Caki2 (cell line): ENCODE data around the gene EBP. TPM values are rescaled to one million over a fixed set of nuclear protein-coding genes. Genes with fewer than 3 reads are reported as not detected.
A peak's percentile ranks its signal among the peaks of the same experiment; 100 is the strongest.
"Not testable (repeated sequence)": the region's sequence is repeated elsewhere in the genome, so short reads cannot be mapped to it uniquely, and the experiment has no call there.

Experiments used
- DNase-seq: peaks from one replicate; pipeline ENCODE4 v3.0.0-alpha.2; 2015; ENCODE audit warnings: low read depth
- in situ Hi-C: cut with HindIII; loops from 2 replicates; pipeline ENCODE4 v1.10.0; 2016; ENCODE audit warnings: low sequenced_read_pairs, low pct_unique_long_range_greater_than_20kb, mixed read lengths
- total RNA-seq: library from RNA; depleted of rRNA; stranded (reverse); fragments of >200 nt; shearing (Covaris generic); gene quantifications from 2 replicates; pipeline ENCODE4 v1.2.3, GENCODE V29; 2014; ENCODE audit warnings: low replicate concordance

EBP gene
- total RNA-seq, 1 experiment from 2014 or later = 118 TPM

DNA sequence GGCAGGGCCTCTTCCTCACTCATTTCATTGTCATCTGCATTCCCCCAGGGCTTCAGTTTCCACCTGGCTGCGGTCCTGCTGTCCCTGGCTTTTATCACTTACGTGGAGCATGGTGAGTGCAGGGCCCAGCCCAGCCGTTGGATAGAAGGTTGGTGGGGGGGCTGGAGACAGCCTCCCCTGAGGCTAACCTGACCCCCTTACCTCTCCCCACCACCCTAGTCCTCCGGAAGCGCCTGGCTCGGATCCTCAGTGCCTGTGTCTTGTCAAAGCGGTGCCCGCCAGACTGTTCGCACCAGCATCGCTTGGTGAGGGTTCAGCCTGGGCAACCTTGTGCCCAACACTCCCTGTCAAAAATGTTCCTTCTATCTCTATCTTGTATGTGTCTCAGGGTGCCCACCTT is 5.8 kb upstream of the EBP start:
- in situ Hi-C loops = no loop called here
- DNase-seq = no peak

DNA sequence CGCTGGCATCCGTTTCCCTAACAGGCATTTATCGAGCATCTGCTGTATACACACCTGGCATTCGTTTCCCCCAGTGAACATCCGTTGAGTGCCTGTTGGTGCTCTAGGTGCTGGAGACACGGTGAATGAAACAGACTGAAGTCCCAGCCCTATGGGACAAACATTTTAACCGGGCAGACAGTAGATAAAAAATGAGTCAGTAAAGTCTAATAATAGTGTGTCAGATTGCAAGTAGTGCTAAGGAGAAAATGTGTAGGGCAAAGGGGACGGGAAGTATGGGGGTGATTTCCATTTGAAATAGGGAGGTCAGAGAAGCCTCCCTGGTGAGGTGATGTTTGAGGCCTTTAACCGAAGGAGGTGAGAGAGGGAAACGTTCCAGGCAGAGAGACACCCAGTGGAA is 5.3 kb upstream of the EBP start:
- in situ Hi-C loops = no loop called here

DNA sequence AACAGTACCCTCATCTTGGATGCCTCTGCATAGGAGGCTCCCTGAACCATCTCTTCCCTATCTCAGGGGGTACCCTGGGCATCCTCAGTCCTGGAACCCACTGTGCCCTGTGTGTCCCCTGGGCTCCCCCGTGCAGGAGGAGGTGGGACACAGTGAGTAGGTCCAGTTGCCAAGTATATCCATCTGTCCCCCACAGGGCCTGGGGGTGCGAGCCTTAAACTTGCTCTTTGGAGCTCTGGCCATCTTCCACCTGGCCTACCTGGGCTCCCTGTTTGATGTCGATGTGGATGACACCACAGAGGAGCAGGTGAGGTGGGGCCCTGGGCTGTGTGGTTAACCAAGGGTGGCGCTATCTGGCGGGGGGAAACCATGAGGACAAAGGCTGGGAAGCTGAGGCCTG is 4.6 kb upstream of the EBP start:
- DNase-seq = no peak
- in situ Hi-C loops = no loop called here

More for the DNA sequence above, 5.3 kb upstream of the EBP start:
- no peak for DNase-seq

- in situ Hi-C loops, DNase-seq: not testable (repeated sequence)
Observed at GRCh38 chrX:48519481-48519880, 2.1 kb upstream of the EBP start.

DNA sequence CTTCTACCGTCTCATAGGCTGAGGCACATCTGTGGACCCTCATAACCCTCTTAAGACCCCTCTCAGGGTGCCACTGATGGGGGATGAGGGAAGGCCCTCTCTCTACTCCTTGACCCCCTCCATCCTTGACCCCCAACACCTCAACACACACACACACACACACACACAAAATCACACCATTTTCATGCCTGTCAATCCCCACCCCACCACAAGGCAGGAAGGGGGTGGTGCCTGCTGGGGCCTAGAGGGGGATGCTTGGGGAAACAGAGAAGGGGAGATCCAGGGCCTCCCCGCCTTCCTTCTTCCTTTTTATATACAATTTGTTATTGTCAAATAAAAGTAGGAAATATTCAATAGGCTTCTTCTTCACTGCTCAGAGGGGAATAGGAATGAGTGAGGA is 1.2 kb upstream of the EBP start:
- no peak for DNase-seq
- in situ Hi-C loops = no loop called here

GRCh38 chrX:48520976-48521352 is 644 bp upstream of the EBP start:
- no peak for DNase-seq
- in situ Hi-C loops = no loop called here

DNA sequence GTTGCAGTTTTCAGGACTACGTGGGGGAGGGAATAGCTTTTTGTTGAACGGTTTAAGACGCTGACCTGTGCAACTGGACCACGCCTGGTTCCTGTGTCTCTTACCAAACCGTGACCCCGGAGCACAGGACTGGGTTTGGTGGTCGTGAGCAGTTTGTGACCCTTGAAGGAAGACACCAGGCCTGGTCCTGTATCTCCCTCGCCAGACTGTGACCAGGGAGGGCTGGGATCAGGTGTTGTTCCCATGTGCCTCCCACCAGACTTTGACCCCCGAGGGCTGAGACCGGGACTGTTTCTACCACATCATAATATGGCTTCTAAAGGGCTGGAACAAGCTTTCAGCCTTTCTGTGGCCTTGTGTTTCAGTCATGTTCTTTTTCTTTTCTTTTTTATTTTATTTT is 683 bp downstream of the EBP start:
- no peak for DNase-seq
- in situ Hi-C loops = no loop called here

- in situ Hi-C loops = no loop called here
- DNase-seq = no peak
Observed at GRCh38 chrX:48523682-48524081, 2.1 kb downstream of the EBP start.

DNA sequence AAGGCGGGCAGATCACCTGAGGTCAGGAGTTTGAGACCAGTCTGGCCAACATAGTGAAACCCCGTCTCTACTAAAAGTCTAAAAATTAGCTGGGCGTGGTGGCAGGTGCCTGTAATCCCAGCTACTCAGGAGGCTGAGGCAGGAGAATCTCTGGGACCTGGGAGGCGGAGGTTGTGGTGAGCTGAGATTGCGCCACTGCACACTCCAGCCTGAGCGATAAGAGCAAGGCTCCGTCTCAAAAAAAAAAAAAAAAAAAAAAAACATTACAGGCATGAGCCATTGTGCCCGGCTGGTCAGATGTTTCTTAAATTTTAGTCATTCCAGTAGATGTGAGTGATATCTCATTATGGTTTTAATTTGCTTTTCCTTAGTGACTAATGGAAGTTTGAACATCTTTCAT is 4.2 kb downstream of the EBP start:
- DNase-seq, in situ Hi-C loops: not testable (repeated sequence)

- in situ Hi-C loops = no loop called here
- no peak for DNase-seq
Observed at GRCh38 chrX:48530736-48531135, 9.1 kb downstream of the EBP start.

- DNase-seq = peak; percentile 47
- in situ Hi-C loops = no loop called here
Observed at GRCh38 chrX:48531358-48531959, 9.9 kb downstream of the EBP start.

DNA sequence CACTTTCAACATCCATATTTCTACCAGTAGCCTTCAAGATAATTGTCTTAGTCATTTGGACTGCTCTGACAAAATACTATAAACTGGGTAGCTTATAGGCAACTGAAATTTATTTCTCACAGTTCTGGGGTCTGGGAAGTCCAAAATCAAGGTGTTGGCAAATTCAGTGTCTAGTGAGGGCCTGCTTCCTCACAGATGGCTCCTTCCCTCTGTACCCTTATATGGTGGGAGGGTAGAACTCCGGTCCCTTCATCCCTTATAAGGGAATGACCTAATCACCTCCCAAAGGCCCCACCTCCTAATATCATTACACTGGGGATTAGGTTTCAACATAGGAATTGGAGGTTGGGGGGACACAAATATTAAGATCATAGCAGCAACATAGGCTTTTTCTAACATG is 10.6 kb downstream of the EBP start:
- in situ Hi-C loops = no loop called here
- no peak for DNase-seq

DNA sequence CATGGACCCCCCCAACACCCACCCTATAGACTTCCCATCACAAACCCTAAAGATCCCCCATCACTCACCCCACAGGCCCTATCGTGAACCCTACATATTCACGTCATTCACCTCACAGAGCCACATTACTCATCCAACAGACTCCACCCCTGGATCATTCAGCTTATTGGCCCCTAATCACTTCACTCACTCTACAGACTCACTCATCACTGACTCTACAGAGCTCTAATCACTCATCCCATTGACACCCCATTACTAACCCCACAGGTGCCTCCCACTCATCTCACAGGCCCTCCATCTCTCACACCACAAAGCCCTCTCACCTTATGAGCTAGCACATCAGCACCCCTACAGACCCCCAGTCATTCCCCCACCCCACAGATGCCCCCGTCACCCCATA is 11.6 kb downstream of the EBP start:
- in situ Hi-C loops = no loop called here
- no peak for DNase-seq

GRCh38 chrX:48538641-48539344 is 17.2 kb downstream of the EBP start:
- DNase-seq = no peak
- in situ Hi-C loops = no loop called here

- in situ Hi-C loops = no loop called here
- peak; percentile 96 for DNase-seq
Observed at GRCh38 chrX:48539345-48540027, 17.9 kb downstream of the EBP start, which contains the start of gene TBC1D25. Gene TBC1D25 (plus strand): TSS chrX:48539714. CDS start chrX:48539798, 84 bp downstream.

- DNase-seq = no peak
- in situ Hi-C loops = no loop called here
Observed at GRCh38 chrX:48540028-48540375, 18.4 kb downstream of the EBP start.

DNA sequence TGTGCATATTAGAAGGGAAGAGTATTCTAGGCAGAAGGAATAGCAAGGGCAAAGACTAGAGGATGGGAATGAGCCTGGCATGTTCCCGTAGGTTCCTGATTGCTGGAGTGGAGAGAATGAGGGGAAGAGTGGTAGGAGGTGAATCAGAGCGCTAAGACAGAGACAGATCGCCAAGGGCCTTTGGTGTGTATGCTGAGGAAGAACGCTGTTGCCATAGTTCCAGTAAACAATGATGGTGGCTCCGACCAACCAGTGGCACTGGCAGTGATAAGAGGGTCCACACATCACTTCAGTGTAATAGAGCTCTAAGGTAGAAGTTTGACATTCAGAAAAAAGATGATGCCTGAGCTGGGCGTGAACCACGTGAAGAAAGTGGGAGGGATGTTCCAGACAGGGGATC is 18.9 kb downstream of the EBP start:
- peak; percentile 38 for DNase-seq
- in situ Hi-C loops = no loop called here

GRCh38 chrX:48541140-48541814 is 19.7 kb downstream of the EBP start:
- DNase-seq = no peak
- in situ Hi-C loops = no loop called here

DNA sequence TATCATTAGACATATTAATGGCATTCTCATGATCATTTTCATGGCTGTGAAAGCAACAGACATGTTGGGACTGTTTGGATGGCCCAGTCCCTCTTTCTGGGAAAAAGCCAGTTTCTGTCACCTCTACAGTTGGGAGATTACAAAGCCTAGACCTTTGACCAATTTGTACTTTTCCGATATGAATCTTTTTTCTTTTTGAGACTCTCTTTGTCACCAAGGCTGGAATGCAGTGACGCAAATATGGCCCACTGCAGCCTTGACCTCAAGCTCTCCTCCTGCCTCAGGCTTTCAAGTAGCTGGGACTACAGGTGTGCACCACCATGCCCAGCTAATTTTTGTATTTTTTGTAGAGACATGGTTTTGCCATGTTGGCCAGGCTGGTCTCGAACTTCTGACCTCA is 27.3 kb downstream of the EBP start:
- DNase-seq = no peak
- in situ Hi-C loops = no loop called here
